HCT116 (cell line): ENCODE data around the gene LUZP2. TPM values are rescaled to one million over a fixed set of nuclear protein-coding genes. Genes with fewer than 3 reads are reported as not detected.

Experiments used
- ATAC-seq: fragments of 200-7000 bp; cut with Tn5 transposase; 2 replicates; pipeline ENCODE4 v1.9.1; 2020; ENCODE audit warnings: mild to moderate bottlenecking, moderate library complexity
- BruUV-seq: library from RNA; stranded (reverse); fragments of 400-500 nt; replicated peaks from 2 replicates; lab custom pipeline; 2021; lab: Mats Ljungman, UMichigan
- CTCF ChIA-PET: fragments of 300-600 bp; sonication (Branson Sonifier 250); formaldehyde crosslinking; loops from one replicate; lab custom pipeline; 2021; ENCODE audit warnings: antibody characterized with exemption; lab: Charles Lee
- POLR2A ChIA-PET: fragments of 300-600, 350-600 bp; sonication (Branson Sonifier 250); formaldehyde crosslinking; loops from one replicate; lab custom pipeline; 2021; ENCODE audit warnings: antibody characterized with exemption; lab: Charles Lee
- RAD21 ChIA-PET, 2 experiments: fragments of 300-600 bp; sonication (Branson Sonifier 250); formaldehyde crosslinking; loops; one replicate each; lab custom pipeline; 2023; ENCODE audit warnings: low total read pairs in 2 of 2; ENCODE audit not compliant: uncharacterized antibody in 2 of 2, unreplicated experiment in 2 of 2, low non-redundant PET in 1 of 2; lab: Charles Lee
- DNase-seq: peaks from one replicate; pipeline ENCODE4 v3.0.0-alpha.2; 2010; ENCODE audit warnings: low read depth, low spot score
- H2AFZ ChIP-seq: fragments of 200-600 bp; shearing (Covaris generic), sonication (generic); 2 replicates; pipeline ENCODE4 v1.6.1; 2017; ENCODE audit warnings: low read depth, mixed run types, mixed read lengths, antibody characterized with exemption, low read length; ENCODE audit not compliant: poor library complexity, severe bottlenecking
- H3K27ac ChIP-seq: 2 replicates; pipeline ENCODE4 v1.5.1; 2012; ENCODE audit warnings: low read depth, low read length
- H3K27me3 ChIP-seq: fragments of 200-600 bp; sonication (generic); 2 replicates; pipeline ENCODE4 v1.6.1; 2016; ENCODE audit warnings: mixed run types, low read length, mixed read lengths; ENCODE audit not compliant: insufficient read depth
- H3K36me3 ChIP-seq, 2 experiments: fragments of 200-500 bp in 1 of 2; fragments of 200-600 bp in 1 of 2; sonication (Bioruptor generic) in 1 of 2; sonication (generic) in 1 of 2; 2 replicates each; pipeline versions ENCODE4 v1.5.1 to v1.6.1; 2014 to 2016; ENCODE audit warnings: low read length in 2 of 2, inconsistent platforms in 1 of 2, mixed read lengths in 1 of 2, mixed run types in 1 of 2; ENCODE audit not compliant: insufficient read depth in 2 of 2, control insufficient read depth in 1 of 2
- H3K4me1 ChIP-seq, 2 experiments: fragments of 200-600 bp in 1 of 2; sonication (generic) in 1 of 2; 2 replicates each; pipeline versions ENCODE4 v1.5.1 to v1.6.1; 2012 to 2017; ENCODE audit warnings: low read length in 2 of 2, inconsistent platforms in 1 of 2, mild to moderate bottlenecking in 1 of 2, mixed read lengths in 1 of 2, mixed run types in 1 of 2, moderate library complexity in 1 of 2; ENCODE audit not compliant: insufficient read depth in 2 of 2, control insufficient read depth in 1 of 2
- H3K4me2 ChIP-seq: fragments of 200-600 bp; sonication (generic); 2 replicates; pipeline ENCODE4 v1.6.1; 2017; ENCODE audit warnings: mixed run types, low read length, mixed read lengths
- H3K4me3 ChIP-seq, 2 experiments: fragments of 200-600 bp in 1 of 2; sonication (generic) in 1 of 2; replicated peaks in 1 of 2; 2 replicates each; pipeline ENCODE4 v1.5.1; 2011 to 2016; ENCODE audit warnings: low read length in 2 of 2, control low read depth in 1 of 2, low read depth in 1 of 2, mild to moderate bottlenecking in 1 of 2, mixed read lengths in 1 of 2, mixed run types in 1 of 2
- H3K79me2 ChIP-seq: fragments of 200-600 bp; sonication (generic); 2 replicates; pipeline ENCODE4 v1.6.1; 2017; ENCODE audit warnings: mild to moderate bottlenecking, mixed run types, low read length, moderate library complexity, mixed read lengths; ENCODE audit not compliant: insufficient read depth
- H3K9ac ChIP-seq: fragments of 200-600 bp; sonication (generic); 2 replicates; pipeline ENCODE4 v1.6.1; 2016; ENCODE audit warnings: low read length, mixed read lengths
- H3K9me2 ChIP-seq: fragments of 200-600 bp; sonication (generic), shearing (Covaris generic); 2 replicates; pipeline ENCODE4 v1.6.1; 2017; ENCODE audit warnings: mixed run types, mild to moderate bottlenecking, moderate library complexity; ENCODE audit not compliant: insufficient read depth
- H3K9me3 ChIP-seq, 2 experiments: fragments of 200-500 bp in 1 of 2; fragments of 200-600 bp in 1 of 2; sonication (Bioruptor generic) in 1 of 2; sonication (generic) in 1 of 2; 2 replicates each; pipeline ENCODE4 v1.6.1; 2014 to 2017; ENCODE audit warnings: low read length in 2 of 2, mixed read lengths in 2 of 2, inconsistent platforms in 1 of 2, low read depth in 1 of 2, mild to moderate bottlenecking in 1 of 2, mixed run types in 1 of 2, moderate library complexity in 1 of 2; ENCODE audit not compliant: control insufficient read depth in 1 of 2, insufficient read depth in 1 of 2
- H4K20me1 ChIP-seq: fragments of 200-600 bp; sonication (generic), shearing (Covaris generic); 2 replicates; pipeline ENCODE4 v1.6.1; 2017; ENCODE audit warnings: mixed run types, mild to moderate bottlenecking, moderate library complexity; ENCODE audit not compliant: insufficient read depth
- CBX3 ChIP-seq: IDR thresholded peaks from 2 replicates; pipeline ENCODE4 v1.6.1; 2012; ENCODE audit warnings: low read depth
- EGR1 ChIP-seq: IDR thresholded peaks from 2 replicates; pipeline ENCODE4 v1.6.1; 2012; ENCODE audit warnings: low read depth
- ELF1 ChIP-seq: IDR thresholded peaks from 2 replicates; pipeline ENCODE4 v1.6.1; 2012; ENCODE audit warnings: low read depth, borderline replicate concordance
- MAX ChIP-seq: IDR thresholded peaks from 2 replicates; pipeline ENCODE4 v1.6.1; 2012
- POLR2A ChIP-seq: IDR thresholded peaks from 2 replicates; pipeline ENCODE4 v1.7.0; 2011; ENCODE audit warnings: borderline replicate concordance; ENCODE audit not compliant: insufficient read depth, insufficient read length; ENCODE audit errors: extremely low read depth
- POLR2AphosphoS5 ChIP-seq: IDR thresholded peaks from 2 replicates; pipeline ENCODE4 v1.6.1; 2011; ENCODE audit warnings: mild to moderate bottlenecking, low read depth, low read length, moderate library complexity
- RAD21 ChIP-seq: IDR thresholded peaks from 2 replicates; pipeline ENCODE4 v1.6.1; 2012; ENCODE audit warnings: low read depth, mild to moderate bottlenecking
- SIN3A ChIP-seq: IDR thresholded peaks from 2 replicates; pipeline ENCODE4 v1.6.1; 2012; ENCODE audit warnings: low read depth
- SP1 ChIP-seq: IDR thresholded peaks from 2 replicates; pipeline ENCODE4 v1.6.1; 2012; ENCODE audit warnings: low read depth
- ZBTB33 ChIP-seq: IDR thresholded peaks from 2 replicates; pipeline ENCODE4 v1.6.1; 2011; ENCODE audit warnings: mild to moderate bottlenecking, low read length, moderate library complexity; ENCODE audit not compliant: insufficient replicate concordance; ENCODE audit errors: extremely low read depth
- ZFX ChIP-seq: fragments of 450-650 bp; IDR thresholded peaks from 2 replicates; pipeline ENCODE4 v1.6.1; 2017
- ZNF274 ChIP-seq: fragments of 200-500 bp; sonication (Bioruptor generic); IDR thresholded peaks from 2 replicates; pipeline ENCODE4 v1.6.1; 2014; ENCODE audit warnings: mild to moderate bottlenecking, low read depth, low read length, inconsistent platforms
- intact Hi-C: fragments of 100-400 bp; cut with micrococcal nuclease; formaldehyde crosslinking; loops from 2 replicates; pipeline ENCODE4 v1.10.0; 2022
- total RNA-seq: library from RNA; stranded (reverse); gene quantifications from one replicate; pipeline ENCODE4 v1.2.1, GENCODE V29; 2021; ENCODE audit not compliant: unreplicated experiment

The LUZP2 gene
- total RNA-seq, 1 experiment from 2014 or later = not detected

GRCh38 chr11:24470431-24470830 lies 26.4 kb upstream of the LUZP2 start:
- intact Hi-C loops = no loop called here
- RAD21 ChIA-PET = no interaction called here
- POLR2A ChIA-PET = no interaction called here

GRCh38 chr11:24471084-24471483 lies 25.8 kb upstream of the LUZP2 start:
- no peak overlapping the region for H2AFZ ChIP-seq
- H3K9ac ChIP-seq = no peak overlapping the region
- ChIA-PET POLR2A (no interaction called here), CTCF (no interaction called here), RAD21 (no interaction called here)
- no peak overlapping the region for H3K4me2 ChIP-seq
- H4K20me1 ChIP-seq = no peaks in the 10 kb centered on the region
- no peaks in the 10 kb centered on the region for H3K4me1 ChIP-seq
- TF ChIP-seq EGR1 (no peak), SP1 (no peak), POLR2AphosphoS5 (no peak), ZFX (no peak), SIN3A (no peak), CBX3 (no peak), POLR2A (no peak), MAX (no peak), ZBTB33 (no peak), RAD21 (no peak), ZNF274 (no peak)
- H3K27ac ChIP-seq = no peak overlapping the region
- no TSS peak for BruUV-seq
- intact Hi-C loops = no loop called here
- no peaks in the 10 kb centered on the region for H3K27me3 ChIP-seq
- no peak overlapping the region for H3K4me3 ChIP-seq
- peaks cover 14 to 26% of the 10 kb centered on the region in 2 experiments; a peak in 2 of 4 replicates for H3K9me3 ChIP-seq
- H3K9me2 ChIP-seq = no peaks in the 10 kb centered on the region
- DNase-seq (no peak), ATAC-seq (no peak)
- no peaks in the 10 kb centered on the region for H3K79me2 ChIP-seq
- no peaks in the 10 kb centered on the region for H3K36me3 ChIP-seq

More at GRCh38 chr11:24470431-24470830, 26.4 kb upstream of the LUZP2 start:
- no peak overlapping the region for H3K4me3 ChIP-seq
- H3K4me1 ChIP-seq = no peaks in the 10 kb centered on the region
- H3K9me2 ChIP-seq = no peaks in the 10 kb centered on the region
- H3K27ac ChIP-seq = no peak overlapping the region
- no peak overlapping the region for H3K9ac ChIP-seq
- no peak overlapping the region for H3K4me2 ChIP-seq
- CTCF ChIA-PET = no interaction called here
- no peak for TF ChIP-seq SIN3A
- no peak for TF ChIP-seq MAX
- no peak for TF ChIP-seq EGR1
- TF ChIP-seq ZFX = no peak
- no peak for TF ChIP-seq ELF1
- no peaks in the 10 kb centered on the region for H3K27me3 ChIP-seq
- no peaks in the 10 kb centered on the region for H3K36me3 ChIP-seq
- peaks cover 11 to 26% of the 10 kb centered on the region in 2 experiments; a peak in 2 of 4 replicates for H3K9me3 ChIP-seq
- DNase-seq (no peak), ATAC-seq (no peak)
- no peaks in the 10 kb centered on the region for H4K20me1 ChIP-seq
- no TSS peak for BruUV-seq
- no peaks in the 10 kb centered on the region for H3K79me2 ChIP-seq
- no peak overlapping the region for H2AFZ ChIP-seq
